PFSK-1 (cell line): ENCODE results near the gene THOC6.

Experiments
- FOXP2 ChIP-seq: optimal IDR thresholded peaks from 2 replicates; pipeline ENCODE3; 2011; ENCODE audit warnings: borderline replicate concordance, control low read depth, inconsistent platforms; ENCODE audit not compliant: insufficient read depth; ENCODE audit errors: extremely low read length, extremely low read depth
- POLR2AphosphoS5 ChIP-seq: IDR thresholded peaks from 2 replicates; pipeline ENCODE4 v1.6.1; 2012; ENCODE audit warnings: low read depth, mild to moderate bottlenecking, control low read depth, low read length, moderate library complexity
- SIN3A ChIP-seq: IDR thresholded peaks from 2 replicates; pipeline ENCODE4 v1.6.1; 2012; ENCODE audit warnings: mild to moderate bottlenecking, low read length, moderate library complexity, borderline replicate concordance; ENCODE audit not compliant: insufficient read depth
- TAF1 ChIP-seq: IDR thresholded peaks from 2 replicates; pipeline ENCODE4 v1.6.1; 2012; ENCODE audit warnings: low read length, control low read depth, borderline replicate concordance; ENCODE audit not compliant: insufficient read depth
- TF ChIP-seq, protein P1 (sequence below), 2 experiments: IDR thresholded peaks; 2 replicates each; pipeline versions ENCODE4 v1.6.1 to v1.8.0; 2011 to 2012; ENCODE audit warnings: low read depth in 2 of 2, low read length in 2 of 2, control low read depth in 1 of 2, inconsistent platforms in 1 of 2, mild to moderate bottlenecking in 1 of 2, moderate library complexity in 1 of 2; ENCODE audit not compliant: insufficient read depth in 1 of 2

Gene THOC6

DNA sequence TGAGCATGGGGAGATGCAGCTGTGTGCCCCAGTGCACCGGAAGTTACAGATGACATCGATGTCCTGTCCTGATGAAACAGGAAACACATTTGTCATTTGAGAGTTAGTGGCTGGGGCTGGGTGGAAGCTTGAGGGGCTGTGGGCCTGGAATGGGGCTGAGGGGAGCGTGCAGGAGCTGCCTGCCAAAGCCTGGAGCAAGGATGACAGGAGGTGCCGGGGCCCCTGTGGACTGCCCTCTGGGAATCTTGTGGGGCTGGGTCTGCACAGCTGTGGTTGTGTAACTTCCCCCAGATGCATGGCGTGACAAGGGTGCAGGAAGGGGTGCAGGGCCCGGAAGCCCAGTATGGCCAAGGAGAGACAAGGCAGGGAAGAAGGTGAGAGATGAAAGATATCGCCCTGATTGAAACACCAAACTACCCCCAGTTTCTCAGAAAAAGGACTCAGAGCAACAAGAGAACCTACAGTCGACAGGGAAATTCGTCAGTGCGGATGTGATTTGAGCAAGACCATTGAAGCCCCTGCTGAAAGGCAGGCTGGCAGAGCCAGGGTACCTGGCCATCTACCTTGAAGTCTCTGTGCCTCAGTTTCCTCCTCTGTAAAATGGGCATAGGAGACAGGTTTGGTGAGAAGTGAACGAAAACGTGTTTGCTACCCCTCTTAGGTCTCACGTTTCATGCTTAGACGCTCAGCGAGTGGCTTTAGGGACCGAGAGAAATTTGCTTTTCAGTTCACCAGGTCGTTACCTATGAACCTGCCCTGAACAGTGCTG is 31.3 kb downstream of the THOC6 start:
- TF ChIP-seq FOXP2 (no peak), TAF1 (no peak), SIN3A (no peak), POLR2AphosphoS5 (no peak)
- TF ChIP-seq, protein P1, sequence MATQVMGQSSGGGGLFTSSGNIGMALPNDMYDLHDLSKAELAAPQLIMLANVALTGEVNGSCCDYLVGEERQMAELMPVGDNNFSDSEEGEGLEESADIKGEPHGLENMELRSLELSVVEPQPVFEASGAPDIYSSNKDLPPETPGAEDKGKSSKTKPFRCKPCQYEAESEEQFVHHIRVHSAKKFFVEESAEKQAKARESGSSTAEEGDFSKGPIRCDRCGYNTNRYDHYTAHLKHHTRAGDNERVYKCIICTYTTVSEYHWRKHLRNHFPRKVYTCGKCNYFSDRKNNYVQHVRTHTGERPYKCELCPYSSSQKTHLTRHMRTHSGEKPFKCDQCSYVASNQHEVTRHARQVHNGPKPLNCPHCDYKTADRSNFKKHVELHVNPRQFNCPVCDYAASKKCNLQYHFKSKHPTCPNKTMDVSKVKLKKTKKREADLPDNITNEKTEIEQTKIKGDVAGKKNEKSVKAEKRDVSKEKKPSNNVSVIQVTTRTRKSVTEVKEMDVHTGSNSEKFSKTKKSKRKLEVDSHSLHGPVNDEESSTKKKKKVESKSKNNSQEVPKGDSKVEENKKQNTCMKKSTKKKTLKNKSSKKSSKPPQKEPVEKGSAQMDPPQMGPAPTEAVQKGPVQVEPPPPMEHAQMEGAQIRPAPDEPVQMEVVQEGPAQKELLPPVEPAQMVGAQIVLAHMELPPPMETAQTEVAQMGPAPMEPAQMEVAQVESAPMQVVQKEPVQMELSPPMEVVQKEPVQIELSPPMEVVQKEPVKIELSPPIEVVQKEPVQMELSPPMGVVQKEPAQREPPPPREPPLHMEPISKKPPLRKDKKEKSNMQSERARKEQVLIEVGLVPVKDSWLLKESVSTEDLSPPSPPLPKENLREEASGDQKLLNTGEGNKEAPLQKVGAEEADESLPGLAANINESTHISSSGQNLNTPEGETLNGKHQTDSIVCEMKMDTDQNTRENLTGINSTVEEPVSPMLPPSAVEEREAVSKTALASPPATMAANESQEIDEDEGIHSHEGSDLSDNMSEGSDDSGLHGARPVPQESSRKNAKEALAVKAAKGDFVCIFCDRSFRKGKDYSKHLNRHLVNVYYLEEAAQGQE (IDR thresholded peaks at IDR 0.05; ENCODE audit: insufficient read depth in 1 of 2, low read depth in 2 of 2, low read length in 2 of 2): no peak

- TF ChIP-seq POLR2AphosphoS5: no peak
- no peak for TF ChIP-seq FOXP2
- TF ChIP-seq, protein P1 (IDR thresholded peaks at IDR 0.05; ENCODE audit: insufficient read depth in 1 of 2, low read depth in 2 of 2, low read length in 2 of 2): no peak
- no peak for TF ChIP-seq SIN3A
- TF ChIP-seq TAF1: no peak
These were observed 32.7 kb downstream of the THOC6 start for GRCh38 chr16:3056336-3057180.

- TF ChIP-seq SIN3A (no peak), POLR2AphosphoS5 (no peak), TAF1 (no peak), FOXP2 (no peak)
- TF ChIP-seq, protein P1 (IDR thresholded peaks at IDR 0.05; ENCODE audit: insufficient read depth in 1 of 2, low read depth in 2 of 2, low read length in 2 of 2): no peak
These were observed 33.6 kb downstream of the THOC6 start for GRCh38 chr16:3057181-3058138.

DNA sequence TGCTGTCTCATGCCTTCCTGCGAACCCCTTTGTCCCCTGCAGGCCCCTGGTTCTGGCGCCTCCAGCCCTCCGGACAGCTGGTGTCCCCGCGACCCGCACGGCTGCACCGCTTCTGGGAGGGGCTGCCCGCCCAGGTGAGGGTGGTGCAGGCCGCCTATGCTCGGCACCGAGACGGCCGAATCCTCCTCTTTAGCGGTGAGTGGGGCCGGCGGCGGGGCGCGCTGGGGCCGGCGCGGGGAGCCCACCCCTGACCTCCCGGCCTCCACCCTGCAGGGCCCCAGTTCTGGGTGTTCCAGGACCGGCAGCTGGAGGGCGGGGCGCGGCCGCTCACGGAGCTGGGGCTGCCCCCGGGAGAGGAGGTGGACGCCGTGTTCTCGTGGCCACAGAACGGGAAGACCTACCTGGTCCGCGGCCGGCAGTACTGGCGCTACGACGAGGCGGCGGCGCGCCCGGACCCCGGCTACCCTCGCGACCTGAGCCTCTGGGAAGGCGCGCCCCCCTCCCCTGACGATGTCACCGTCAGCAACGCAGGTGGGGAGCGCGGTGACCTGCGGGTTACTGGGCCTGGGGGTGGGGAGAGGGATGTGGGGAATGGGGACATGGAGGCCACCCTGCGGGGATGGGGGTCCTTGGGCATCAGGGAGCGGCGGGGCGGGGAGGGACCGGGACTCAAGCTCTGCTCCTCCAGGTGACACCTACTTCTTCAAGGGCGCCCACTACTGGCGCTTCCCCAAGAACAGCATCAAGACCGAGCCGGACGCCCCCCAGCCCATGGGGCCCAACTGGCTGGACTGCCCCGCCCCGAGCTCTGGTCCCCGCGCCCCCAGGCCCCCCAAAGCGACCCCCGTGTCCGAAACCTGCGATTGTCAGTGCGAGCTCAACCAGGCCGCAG is 34.5 kb downstream of the THOC6 start:
- no peak for TF ChIP-seq SIN3A
- TF ChIP-seq, protein P1 (IDR thresholded peaks at IDR 0.05; ENCODE audit: insufficient read depth in 1 of 2, low read depth in 2 of 2, low read length in 2 of 2): no peak
- no peak for TF ChIP-seq FOXP2
- TF ChIP-seq TAF1: no peak
- TF ChIP-seq POLR2AphosphoS5: no peak
